IPS-11a (cell line): ENCODE results near the gene ILKAP.

Source experiments
- H3K4me3 ChIP-seq: one replicate; pipeline ENCODE4 v1.5.1; 2013; ENCODE audit warnings: low read depth, low read length, control low read depth

Gene ILKAP

GRCh38 chr2:238166391-238167343 is 36.8 kb downstream of the ILKAP start:
- no peak overlapping the region for H3K4me3 ChIP-seq

GRCh38 chr2:238165288-238165921 is 38.1 kb downstream of the ILKAP start:
- no peak overlapping the region for H3K4me3 ChIP-seq

GRCh38 chr2:238164906-238165287 is 38.6 kb downstream of the ILKAP start:
- H3K4me3 ChIP-seq: no peak overlapping the region

- H3K4me3 ChIP-seq: peak overlapping the region; percentile 20
Measured at GRCh38 chr2:238163481-238164198, 39.9 kb downstream of the ILKAP start.

- H3K4me3 ChIP-seq: no peak overlapping the region
Measured at GRCh38 chr2:238162846-238163441, 40.6 kb downstream of the ILKAP start.

- no peak overlapping the region for H3K4me3 ChIP-seq
Measured at GRCh38 chr2:238162251-238162845, 41.1 kb downstream of the ILKAP start.

- no peak overlapping the region for H3K4me3 ChIP-seq
Measured at GRCh38 chr2:238161291-238162051, 42.0 kb downstream of the ILKAP start.

GRCh38 chr2:238160206-238161129 is 43.0 kb downstream of the ILKAP start:
- H3K4me3 ChIP-seq: no peak overlapping the region

- H3K4me3 ChIP-seq: no peak overlapping the region
Measured at GRCh38 chr2:238159661-238160205, 43.8 kb downstream of the ILKAP start.

GRCh38 chr2:238159071-238159539 is 44.4 kb downstream of the ILKAP start:
- H3K4me3 ChIP-seq: no peak overlapping the region

GRCh38 chr2:238158509-238159070 is 44.9 kb downstream of the ILKAP start, which contains the start of gene ERFE:
Gene ERFE (plus strand): TSS chr2:238158970. CDS start chr2:238159008, 38 bp downstream.
- peak within 1 kb of the TSS; percentile 61 for H3K4me3 ChIP-seq

- H3K4me3 ChIP-seq: peak overlapping the region; percentile 61
Measured at GRCh38 chr2:238158018-238158508, 45.4 kb downstream of the ILKAP start.

- no peak overlapping the region for H3K4me3 ChIP-seq
Measured at GRCh38 chr2:238157506-238158017, 45.9 kb downstream of the ILKAP start.

- H3K4me3 ChIP-seq: no peak overlapping the region
Measured at GRCh38 chr2:238155761-238156694, 47.5 kb downstream of the ILKAP start.

- H3K4me3 ChIP-seq: no peak overlapping the region
Measured at GRCh38 chr2:238155051-238155760, 48.3 kb downstream of the ILKAP start.

GRCh38 chr2:238154570-238154969 is 48.9 kb downstream of the ILKAP start:
- H3K4me3 ChIP-seq: no peak overlapping the region
